A549 (cell line): ENCODE measurements around the gene ARHGEF37.

Experiments
- CEBPB ChIP-seq, 2 experiments: fragments of >200 bp in 1 of 2; sonication (Bioruptor Twin) in 1 of 2; formaldehyde crosslinking in 1 of 2; IDR thresholded peaks; 2 replicates each; pipeline ENCODE4 v1.6.1; 2012 to 2016
- MYC ChIP-seq: IDR thresholded peaks from 2 replicates; pipeline ENCODE4 v1.6.1; 2012; ENCODE audit warnings: mild to moderate bottlenecking, inconsistent platforms, low read length, improper control_type of control experiment, borderline replicate concordance
- PHF8 ChIP-seq: fragments of 200-600 bp; sonication (generic); IDR thresholded peaks from 2 replicates; pipeline ENCODE4 v1.6.1; 2016; ENCODE audit warnings: low read depth, mild to moderate bottlenecking, antibody characterized with exemption, moderate library complexity, borderline replicate concordance
- TF ChIP-seq, protein P1 (sequence below): fragments of 200-600 bp; sonication (generic); IDR thresholded peaks from 2 replicates; pipeline ENCODE4 v1.6.1; 2016; ENCODE audit warnings: antibody characterized with exemption, mild to moderate bottlenecking, moderate library complexity
- TF ChIP-seq, protein P2 (sequence below): fragments of >200 bp; sonication (Bioruptor Twin); formaldehyde crosslinking; IDR thresholded peaks from 3 replicates; pipeline ENCODE4 v1.5.1; 2016
- TF ChIP-seq, protein P3 (sequence below): fragments of 250-450 bp; sonication (Bioruptor Pico); IDR thresholded peaks from 2 replicates; pipeline ENCODE4 v1.5.0; 2021; ENCODE audit warnings: mild to moderate bottlenecking, moderate library complexity, borderline replicate concordance

DNA sequence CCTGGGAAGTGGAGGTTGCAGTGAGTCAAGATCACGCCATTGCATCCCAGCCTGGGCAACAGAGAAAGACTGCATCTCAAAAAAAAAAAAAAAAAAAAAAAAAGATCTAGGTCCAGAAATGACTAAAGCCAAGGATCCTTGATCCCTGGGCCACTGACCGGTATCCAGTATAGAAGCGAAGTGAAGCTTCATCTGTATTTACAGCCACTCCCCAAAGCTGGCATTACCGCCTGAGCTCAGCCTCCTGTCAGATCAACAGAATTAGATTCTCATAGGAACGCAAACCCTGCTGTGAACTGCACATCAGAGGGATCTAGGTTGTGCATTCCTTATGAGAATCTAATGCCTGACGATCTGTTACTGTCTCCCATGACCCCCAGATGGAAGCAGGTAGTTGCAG is 39.4 kb upstream of the ARHGEF37 start:
- TF ChIP-seq, protein P1, sequence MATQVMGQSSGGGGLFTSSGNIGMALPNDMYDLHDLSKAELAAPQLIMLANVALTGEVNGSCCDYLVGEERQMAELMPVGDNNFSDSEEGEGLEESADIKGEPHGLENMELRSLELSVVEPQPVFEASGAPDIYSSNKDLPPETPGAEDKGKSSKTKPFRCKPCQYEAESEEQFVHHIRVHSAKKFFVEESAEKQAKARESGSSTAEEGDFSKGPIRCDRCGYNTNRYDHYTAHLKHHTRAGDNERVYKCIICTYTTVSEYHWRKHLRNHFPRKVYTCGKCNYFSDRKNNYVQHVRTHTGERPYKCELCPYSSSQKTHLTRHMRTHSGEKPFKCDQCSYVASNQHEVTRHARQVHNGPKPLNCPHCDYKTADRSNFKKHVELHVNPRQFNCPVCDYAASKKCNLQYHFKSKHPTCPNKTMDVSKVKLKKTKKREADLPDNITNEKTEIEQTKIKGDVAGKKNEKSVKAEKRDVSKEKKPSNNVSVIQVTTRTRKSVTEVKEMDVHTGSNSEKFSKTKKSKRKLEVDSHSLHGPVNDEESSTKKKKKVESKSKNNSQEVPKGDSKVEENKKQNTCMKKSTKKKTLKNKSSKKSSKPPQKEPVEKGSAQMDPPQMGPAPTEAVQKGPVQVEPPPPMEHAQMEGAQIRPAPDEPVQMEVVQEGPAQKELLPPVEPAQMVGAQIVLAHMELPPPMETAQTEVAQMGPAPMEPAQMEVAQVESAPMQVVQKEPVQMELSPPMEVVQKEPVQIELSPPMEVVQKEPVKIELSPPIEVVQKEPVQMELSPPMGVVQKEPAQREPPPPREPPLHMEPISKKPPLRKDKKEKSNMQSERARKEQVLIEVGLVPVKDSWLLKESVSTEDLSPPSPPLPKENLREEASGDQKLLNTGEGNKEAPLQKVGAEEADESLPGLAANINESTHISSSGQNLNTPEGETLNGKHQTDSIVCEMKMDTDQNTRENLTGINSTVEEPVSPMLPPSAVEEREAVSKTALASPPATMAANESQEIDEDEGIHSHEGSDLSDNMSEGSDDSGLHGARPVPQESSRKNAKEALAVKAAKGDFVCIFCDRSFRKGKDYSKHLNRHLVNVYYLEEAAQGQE: no peak
- TF ChIP-seq PHF8 (no peak), CEBPB (IDR thresholded peaks at IDR 0.05) (no peak), MYC (no peak)
- TF ChIP-seq, protein P2, sequence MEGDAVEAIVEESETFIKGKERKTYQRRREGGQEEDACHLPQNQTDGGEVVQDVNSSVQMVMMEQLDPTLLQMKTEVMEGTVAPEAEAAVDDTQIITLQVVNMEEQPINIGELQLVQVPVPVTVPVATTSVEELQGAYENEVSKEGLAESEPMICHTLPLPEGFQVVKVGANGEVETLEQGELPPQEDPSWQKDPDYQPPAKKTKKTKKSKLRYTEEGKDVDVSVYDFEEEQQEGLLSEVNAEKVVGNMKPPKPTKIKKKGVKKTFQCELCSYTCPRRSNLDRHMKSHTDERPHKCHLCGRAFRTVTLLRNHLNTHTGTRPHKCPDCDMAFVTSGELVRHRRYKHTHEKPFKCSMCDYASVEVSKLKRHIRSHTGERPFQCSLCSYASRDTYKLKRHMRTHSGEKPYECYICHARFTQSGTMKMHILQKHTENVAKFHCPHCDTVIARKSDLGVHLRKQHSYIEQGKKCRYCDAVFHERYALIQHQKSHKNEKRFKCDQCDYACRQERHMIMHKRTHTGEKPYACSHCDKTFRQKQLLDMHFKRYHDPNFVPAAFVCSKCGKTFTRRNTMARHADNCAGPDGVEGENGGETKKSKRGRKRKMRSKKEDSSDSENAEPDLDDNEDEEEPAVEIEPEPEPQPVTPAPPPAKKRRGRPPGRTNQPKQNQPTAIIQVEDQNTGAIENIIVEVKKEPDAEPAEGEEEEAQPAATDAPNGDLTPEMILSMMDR: no peak
- TF ChIP-seq, protein P3, sequence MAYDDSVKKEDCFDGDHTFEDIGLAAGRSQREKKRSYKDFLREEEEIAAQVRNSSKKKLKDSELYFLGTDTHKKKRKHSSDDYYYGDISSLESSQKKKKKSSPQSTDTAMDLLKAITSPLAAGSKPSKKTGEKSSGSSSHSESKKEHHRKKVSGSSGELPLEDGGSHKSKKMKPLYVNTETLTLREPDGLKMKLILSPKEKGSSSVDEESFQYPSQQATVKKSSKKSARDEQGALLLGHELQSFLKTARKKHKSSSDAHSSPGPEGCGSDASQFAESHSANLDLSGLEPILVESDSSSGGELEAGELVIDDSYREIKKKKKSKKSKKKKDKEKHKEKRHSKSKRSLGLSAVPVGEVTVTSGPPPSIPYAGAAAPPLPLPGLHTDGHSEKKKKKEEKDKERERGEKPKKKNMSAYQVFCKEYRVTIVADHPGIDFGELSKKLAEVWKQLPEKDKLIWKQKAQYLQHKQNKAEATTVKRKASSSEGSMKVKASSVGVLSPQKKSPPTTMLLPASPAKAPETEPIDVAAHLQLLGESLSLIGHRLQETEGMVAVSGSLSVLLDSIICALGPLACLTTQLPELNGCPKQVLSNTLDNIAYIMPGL (CRISPR knock-in tag): no peak
